PC-9 (cell line): Measurements from ENCODE around the gene TCHP. TPM values are rescaled to one million over a fixed set of nuclear protein-coding genes. Genes with fewer than 3 reads are reported as not detected.

Experiments used
- BruUV-seq: library from RNA; stranded (reverse); fragments of 400-500 nt; replicated peaks from 2 replicates; lab custom pipeline; 2021; lab: Mats Ljungman, UMichigan
- CTCF ChIA-PET: fragments of 300-600 bp; sonication (Branson Sonifier 250); formaldehyde crosslinking; loops from one replicate; lab custom pipeline; 2022; ENCODE audit warnings: antibody characterized with exemption; lab: Charles Lee
- POLR2A ChIA-PET: fragments of 300-600 bp; sonication (Branson Sonifier 250); formaldehyde crosslinking; loops from one replicate; lab custom pipeline; 2022; ENCODE audit warnings: antibody characterized with exemption; ENCODE audit not compliant: unreplicated experiment; lab: Charles Lee
- DNase-seq, 2 experiments: peaks; one replicate each; pipeline versions ENCODE4 v3.0.0 to v3.0.0-alpha.2; 2015 to 2022; ENCODE audit warnings: mixed read lengths in 1 of 2
- H2AFZ ChIP-seq: fragments of 200-600 bp; sonication (generic); 2 replicates; pipeline ENCODE4 v1.8.1; 2017; ENCODE audit warnings: antibody characterized with exemption
- H3F3A ChIP-seq: fragments of 200-600 bp; sonication (generic); 2 replicates; pipeline ENCODE4 v1.8.1; 2017; ENCODE audit warnings: antibody characterized with exemption, mild to moderate bottlenecking, low read depth; ENCODE audit not compliant: insufficient read depth
- H3K27ac ChIP-seq: fragments of 200-600 bp; sonication (generic); 2 replicates; pipeline ENCODE4 v1.6.1; 2016; ENCODE audit warnings: mixed run types
- H3K27me3 ChIP-seq: fragments of 200-600 bp; sonication (generic); 2 replicates; pipeline ENCODE4 v1.6.1; 2016; ENCODE audit warnings: low read depth, mixed run types; ENCODE audit not compliant: insufficient read depth
- H3K36me3 ChIP-seq: fragments of 200-600 bp; sonication (generic); 2 replicates; pipeline ENCODE4 v1.6.1; 2016; ENCODE audit warnings: low read depth, mixed run types
- H3K4me1 ChIP-seq: fragments of 200-600 bp; sonication (generic); replicated peaks from 2 replicates; pipeline ENCODE4 v1.6.1; 2016; ENCODE audit warnings: mixed run types; ENCODE audit not compliant: insufficient read depth
- H3K4me2 ChIP-seq: fragments of 200-600 bp; sonication (generic); 2 replicates; pipeline ENCODE4 v1.6.1; 2017; ENCODE audit warnings: mixed run types
- H3K4me3 ChIP-seq: fragments of 200-600 bp; sonication (generic); 2 replicates; pipeline ENCODE4 v1.6.1; 2016; ENCODE audit warnings: mixed run types
- H3K79me2 ChIP-seq: fragments of 200-600 bp; sonication (generic); 2 replicates; pipeline ENCODE4 v1.6.1; 2017; ENCODE audit warnings: low read depth, mixed run types
- H3K9me2 ChIP-seq: fragments of 200-600 bp; sonication (generic); 2 replicates; pipeline ENCODE4 v1.8.1; 2017; ENCODE audit warnings: mild to moderate bottlenecking; ENCODE audit not compliant: insufficient read depth
- H3K9me3 ChIP-seq: fragments of 200-600 bp; sonication (generic); 2 replicates; pipeline ENCODE4 v1.8.1; 2016; ENCODE audit warnings: low read depth; ENCODE audit not compliant: insufficient read depth
- H4K20me1 ChIP-seq: fragments of 200-600 bp; sonication (generic); 2 replicates; pipeline ENCODE4 v1.8.1; 2017; ENCODE audit not compliant: insufficient read depth
- CTCF ChIP-seq: fragments of 200-600 bp; sonication (generic); conservative IDR thresholded peaks from 2 replicates; pipeline ENCODE4 v1.6.1; 2017; ENCODE audit warnings: mixed run types, antibody characterized with exemption, mild to moderate bottlenecking, moderate library complexity
- EZH2 ChIP-seq: fragments of 200-600 bp; sonication (generic); IDR thresholded peaks from 2 replicates; pipeline ENCODE4 v1.8.0; 2017; ENCODE audit warnings: antibody characterized with exemption, low read depth
- intact Hi-C: fragments of 100-400 bp; cut with micrococcal nuclease; formaldehyde crosslinking; loops from one replicate; pipeline ENCODE4 v1.10.0; 2022; ENCODE audit not compliant: unreplicated experiment
- total RNA-seq: library from RNA; stranded (reverse); gene quantifications from 2 replicates; pipeline ENCODE4 v1.2.3, GENCODE V29; 2021

Gene TCHP
- total RNA-seq, 1 experiment from 2014 or later: 17.6 TPM

GRCh38 chr12:109857715-109858114, 42.4 kb upstream of the TCHP start:
- Histone ChIP-seq H3K27ac (no peak overlapping the region), H3K9me2 (no peaks in the 10 kb centered on the region), H3F3A (0 out of 2 replicates have a peak, but pooled peaks cover 3% of the 10 kb centered on the region), H3K27me3 (no peaks in the 10 kb centered on the region), H3K36me3 (no peaks in the 10 kb centered on the region), H3K4me1 (no peaks in the 10 kb centered on the region), H3K4me3 (no peak overlapping the region), H3K9me3 (no peaks in the 10 kb centered on the region), H4K20me1 (no peaks in the 10 kb centered on the region), H2AFZ (no peak overlapping the region), H3K79me2 (no peaks in the 10 kb centered on the region), H3K4me2 (no peak overlapping the region)
- no TSS peak for BruUV-seq
- ChIA-PET POLR2A (no interaction called here), CTCF (no interaction called here)
- intact Hi-C loops: no loop called here
- TF ChIP-seq CTCF: no peak
- no peak for TF ChIP-seq EZH2
- DNase-seq: no peak

- POLR2A ChIA-PET: no interaction called here
- Histone ChIP-seq H3K4me1 (peaks cover 8% of the 10 kb centered on the region), H3K9me3 (no peaks in the 10 kb centered on the region), H3K27me3 (no peaks in the 10 kb centered on the region), H3K4me2 (no peak overlapping the region), H3K4me3 (no peak overlapping the region), H3K9me2 (no peaks in the 10 kb centered on the region), H3K27ac (no peak overlapping the region), H3K36me3 (no peaks in the 10 kb centered on the region), H2AFZ (no peak overlapping the region), H3K79me2 (0 out of 2 replicates have a peak, but pooled peaks cover 9% of the 10 kb centered on the region), H4K20me1 (no peaks in the 10 kb centered on the region), H3F3A (peaks cover 2% of the 10 kb centered on the region; the same call in 1 of the 2 replicates)
- intact Hi-C loops: no loop called here
- DNase-seq: no peak
- BruUV-seq: no TSS peak
- CTCF ChIA-PET: interaction anchor here (0.6 kb wide), 1 partner anchor 47 kb away, joined by 5 read pairs; no protein-coding TSS in a partner anchor
- TF ChIP-seq CTCF: no peak
- TF ChIP-seq EZH2: no peak
Measured at GRCh38 chr12:109858764-109859163, 41.3 kb upstream of the TCHP start.

- DNase-seq: no peak
- no TSS peak for BruUV-seq
- H3K4me2 ChIP-seq: no peak overlapping the region
- H3K36me3 ChIP-seq: no peaks in the 10 kb centered on the region
- H3F3A ChIP-seq: peaks cover 24% of the 10 kb centered on the region
- no peaks in the 10 kb centered on the region for H3K27me3 ChIP-seq
- H3K9me3 ChIP-seq: no peaks in the 10 kb centered on the region
- H2AFZ ChIP-seq: no peak overlapping the region
- H3K27ac ChIP-seq: no peak overlapping the region
- H3K4me1 ChIP-seq: peaks cover 31% of the 10 kb centered on the region
- ChIA-PET POLR2A (no interaction called here), CTCF (interaction anchor here (0.6 kb wide), 1 partner anchor 613 kb away, joined by 3 read pairs; no protein-coding TSS in a partner anchor)
- H3K9me2 ChIP-seq: no peaks in the 10 kb centered on the region
- no peak overlapping the region for H3K4me3 ChIP-seq
- peaks cover 14% of the 10 kb centered on the region; the same call in 1 of the 2 replicates for H3K79me2 ChIP-seq
- H4K20me1 ChIP-seq: no peaks in the 10 kb centered on the region
- intact Hi-C loops: no loop called here
- TF ChIP-seq CTCF: no peak
- no peak for TF ChIP-seq EZH2
Measured at GRCh38 chr12:109860977-109861376, 39.1 kb upstream of the TCHP start.
